ENCODE measurements around the gene SEMA4B.

GRCh38 chr15:90190606-90191343 is 10.4 kb upstream of the SEMA4B start:
- peak; percentile 31 for TF ChIP-seq POLR2A (IDR thresholded peaks at IDR 0.05)
- TF ChIP-seq CTCF (IDR thresholded peaks at IDR 0.05) = no peak

All from transverse colon (tissue), 3 donors.